ENCODE data around the gene TMEM255B.

TMEM255B gene

DNA sequence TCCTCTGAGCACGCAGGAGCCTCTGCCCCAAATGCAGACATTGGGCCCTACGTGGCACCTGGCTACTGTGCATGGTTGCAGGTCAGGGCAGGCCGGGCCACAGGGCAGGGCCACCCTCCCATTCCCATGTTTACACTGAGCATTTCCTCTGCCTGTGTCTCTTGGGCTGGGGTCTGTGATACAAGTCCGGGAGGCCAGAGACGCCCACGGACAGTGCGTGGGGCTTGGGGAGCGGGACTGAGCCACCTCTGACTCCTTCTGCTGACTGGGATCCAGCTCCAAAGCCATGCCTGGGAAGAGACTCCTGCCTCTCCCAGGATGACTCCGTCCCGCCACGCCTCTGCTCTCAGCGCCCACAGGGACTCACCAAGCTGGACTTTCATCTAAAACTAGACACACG lies 86.0 kb downstream of the TMEM255B start:
- H3K4me3 ChIP-seq (ENCODE audit: low read depth, low read length): no peak overlapping the region
- in situ Hi-C loops (cut with HindIII; ENCODE audit: low sequenced_read_pairs): no loop called here
- no peak for DNase-seq (ENCODE audit: low read depth)
- TF ChIP-seq, protein P1, sequence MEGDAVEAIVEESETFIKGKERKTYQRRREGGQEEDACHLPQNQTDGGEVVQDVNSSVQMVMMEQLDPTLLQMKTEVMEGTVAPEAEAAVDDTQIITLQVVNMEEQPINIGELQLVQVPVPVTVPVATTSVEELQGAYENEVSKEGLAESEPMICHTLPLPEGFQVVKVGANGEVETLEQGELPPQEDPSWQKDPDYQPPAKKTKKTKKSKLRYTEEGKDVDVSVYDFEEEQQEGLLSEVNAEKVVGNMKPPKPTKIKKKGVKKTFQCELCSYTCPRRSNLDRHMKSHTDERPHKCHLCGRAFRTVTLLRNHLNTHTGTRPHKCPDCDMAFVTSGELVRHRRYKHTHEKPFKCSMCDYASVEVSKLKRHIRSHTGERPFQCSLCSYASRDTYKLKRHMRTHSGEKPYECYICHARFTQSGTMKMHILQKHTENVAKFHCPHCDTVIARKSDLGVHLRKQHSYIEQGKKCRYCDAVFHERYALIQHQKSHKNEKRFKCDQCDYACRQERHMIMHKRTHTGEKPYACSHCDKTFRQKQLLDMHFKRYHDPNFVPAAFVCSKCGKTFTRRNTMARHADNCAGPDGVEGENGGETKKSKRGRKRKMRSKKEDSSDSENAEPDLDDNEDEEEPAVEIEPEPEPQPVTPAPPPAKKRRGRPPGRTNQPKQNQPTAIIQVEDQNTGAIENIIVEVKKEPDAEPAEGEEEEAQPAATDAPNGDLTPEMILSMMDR (IDR thresholded peaks at IDR 0.05; ENCODE audit: low read depth, low read length, missing control alignments): no peak

DNA sequence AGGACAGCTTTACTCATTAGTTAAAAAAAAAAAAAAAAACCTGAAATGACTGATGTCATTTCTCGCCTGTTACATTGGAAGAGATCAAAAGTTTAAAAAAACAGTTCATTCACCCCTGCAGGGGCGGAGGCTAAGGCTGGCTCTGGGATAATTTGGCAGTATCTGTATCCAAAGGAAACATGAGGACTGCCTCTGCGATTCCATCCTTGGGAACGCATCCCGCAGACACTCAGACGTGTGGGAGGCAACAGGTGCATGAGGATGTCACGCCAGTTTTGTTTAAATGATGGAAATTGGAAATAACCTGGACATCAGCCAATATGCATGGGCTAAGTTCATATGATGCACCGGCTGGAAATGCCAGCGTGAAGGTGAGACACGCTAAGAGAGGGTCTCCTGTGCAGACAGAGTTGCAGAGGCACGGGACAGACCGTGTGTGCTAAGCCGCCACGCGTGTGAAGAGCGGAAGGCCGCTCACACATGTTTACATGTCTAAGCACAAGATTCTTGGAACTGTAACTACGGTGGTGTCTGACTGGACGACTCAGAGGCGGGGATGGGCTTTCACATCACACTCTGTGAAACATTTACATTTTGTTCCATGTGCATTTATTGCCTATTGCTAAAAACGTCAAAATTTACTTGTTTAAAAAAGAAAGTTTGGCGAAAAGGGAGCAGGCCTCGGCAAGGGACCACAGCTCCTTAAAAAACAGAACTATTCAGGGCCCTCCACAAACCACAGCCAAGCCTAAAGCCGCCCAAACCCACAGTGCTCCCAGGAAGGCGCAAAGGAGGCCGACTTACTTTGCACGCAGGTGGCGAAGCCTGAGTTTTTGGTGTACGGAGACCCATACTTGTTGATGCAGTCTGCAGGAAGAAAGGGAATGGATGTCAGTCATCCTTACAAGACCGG lies 87.0 kb downstream of the TMEM255B start:
- H3K4me3 ChIP-seq (ENCODE audit: low read depth, low read length): no peak overlapping the region
- no peak for DNase-seq (ENCODE audit: low read depth)
- in situ Hi-C loops (cut with HindIII; ENCODE audit: low sequenced_read_pairs): no loop called here
- TF ChIP-seq, protein P1 (IDR thresholded peaks at IDR 0.05; ENCODE audit: low read depth, low read length, missing control alignments): no peak

DNA sequence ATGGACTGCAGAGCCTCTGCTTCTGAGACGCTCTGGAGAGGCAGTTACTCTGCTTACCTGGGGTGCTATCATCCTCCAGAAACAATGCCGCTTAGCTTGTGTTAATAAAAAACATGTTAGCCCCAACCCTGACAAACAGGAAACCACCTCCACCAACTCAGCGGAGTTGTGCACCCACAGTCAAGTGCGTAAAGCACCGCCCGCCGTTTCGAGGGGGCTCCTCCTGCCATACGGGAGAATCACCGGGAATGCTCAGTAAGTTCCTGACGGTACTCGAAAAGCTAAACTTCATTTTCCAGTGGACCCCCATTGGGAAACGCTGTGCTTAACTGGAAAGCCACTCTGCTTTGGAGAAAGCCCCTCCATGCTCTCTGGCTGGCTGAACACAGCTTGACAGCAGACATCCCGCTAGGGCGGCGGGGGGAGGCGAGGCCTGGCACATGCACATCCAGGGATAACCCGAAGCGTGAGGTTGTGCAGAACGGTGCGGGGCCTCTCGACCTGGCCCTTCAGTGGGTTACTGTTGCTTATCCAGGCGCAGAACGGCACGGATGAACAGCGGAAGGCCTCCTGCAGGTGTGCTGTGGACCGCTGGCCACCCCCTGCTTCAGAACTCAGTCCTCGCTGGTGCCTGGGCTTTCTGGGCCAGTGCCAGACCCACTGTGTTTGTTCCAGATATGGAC lies 87.8 kb downstream of the TMEM255B start:
- TF ChIP-seq, protein P1 (IDR thresholded peaks at IDR 0.05; ENCODE audit: low read depth, low read length, missing control alignments): no peak
- in situ Hi-C loops (cut with HindIII; ENCODE audit: low sequenced_read_pairs): no loop called here
- H3K4me3 ChIP-seq (ENCODE audit: low read depth, low read length): no peak overlapping the region
- DNase-seq (ENCODE audit: low read depth): no peak

DNA sequence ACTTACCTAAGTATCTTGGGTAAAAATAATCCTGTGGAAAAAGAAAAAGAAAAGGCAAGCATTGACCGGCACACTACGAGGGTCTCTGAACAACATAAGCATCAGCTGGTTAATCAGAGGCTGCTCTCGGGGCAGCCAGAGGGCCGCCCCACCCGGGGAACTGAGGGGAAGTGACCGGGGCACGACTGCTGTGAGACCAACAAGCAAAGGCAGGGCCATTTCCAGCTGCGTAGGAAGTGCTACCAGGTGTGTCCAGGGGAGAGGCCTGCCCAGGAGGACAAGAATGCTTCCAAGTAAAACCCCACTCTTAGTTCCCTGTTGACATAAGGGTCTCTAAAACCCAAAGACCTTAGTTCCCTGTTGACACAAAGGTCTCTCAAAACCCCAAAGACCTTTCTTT lies 89.0 kb downstream of the TMEM255B start:
- TF ChIP-seq, protein P1 (IDR thresholded peaks at IDR 0.05; ENCODE audit: low read depth, low read length, missing control alignments): no peak
- in situ Hi-C loops (cut with HindIII; ENCODE audit: low sequenced_read_pairs): no loop called here
- H3K4me3 ChIP-seq (ENCODE audit: low read depth, low read length): no peak overlapping the region
- no peak for DNase-seq (ENCODE audit: low read depth)

DNA sequence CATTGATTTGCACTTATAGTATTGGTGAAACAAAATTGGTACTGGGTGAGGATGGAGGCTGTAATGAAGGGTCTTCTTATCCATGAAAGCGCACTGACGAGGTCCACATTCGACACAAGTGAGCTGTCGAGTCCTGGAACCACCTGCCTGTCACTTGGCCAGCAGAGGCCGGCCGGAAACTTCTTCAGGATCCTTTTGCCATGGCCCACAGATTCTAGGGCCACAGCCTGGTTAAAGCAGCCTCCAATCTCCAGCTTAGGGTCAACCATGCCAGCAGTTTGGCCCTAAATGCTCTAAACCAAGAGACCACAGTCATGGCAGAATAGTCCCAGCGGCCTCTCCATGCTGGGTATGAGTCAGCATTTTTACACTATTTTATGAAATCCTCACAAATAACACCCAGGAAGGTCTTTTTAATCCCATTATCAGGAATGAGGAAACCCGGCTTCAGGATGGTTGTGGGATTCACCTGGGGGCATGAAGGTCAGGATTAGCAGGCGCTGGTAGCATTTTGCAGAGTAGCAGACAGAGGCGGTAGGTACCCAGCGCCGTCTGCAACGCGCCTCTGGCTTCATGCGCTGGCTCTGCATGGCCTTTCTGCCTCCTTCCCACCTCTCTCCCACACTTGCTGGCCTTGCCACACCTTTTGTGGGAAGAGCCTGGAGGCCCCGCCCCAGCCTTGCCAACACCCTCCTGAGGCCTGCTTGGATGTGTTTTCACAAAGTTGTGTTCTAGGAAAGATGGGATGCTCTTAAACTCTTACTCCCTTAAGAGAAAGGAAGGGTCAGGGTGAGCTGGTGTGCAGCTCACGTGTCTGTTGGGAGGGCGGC lies 89.6 kb downstream of the TMEM255B start:
- DNase-seq (ENCODE audit: low read depth): no peak
- in situ Hi-C loops (cut with HindIII; ENCODE audit: low sequenced_read_pairs): no loop called here
- no peak overlapping the region for H3K4me3 ChIP-seq (ENCODE audit: low read depth, low read length)
- TF ChIP-seq, protein P1 (IDR thresholded peaks at IDR 0.05; ENCODE audit: low read depth, low read length, missing control alignments): no peak

DNA sequence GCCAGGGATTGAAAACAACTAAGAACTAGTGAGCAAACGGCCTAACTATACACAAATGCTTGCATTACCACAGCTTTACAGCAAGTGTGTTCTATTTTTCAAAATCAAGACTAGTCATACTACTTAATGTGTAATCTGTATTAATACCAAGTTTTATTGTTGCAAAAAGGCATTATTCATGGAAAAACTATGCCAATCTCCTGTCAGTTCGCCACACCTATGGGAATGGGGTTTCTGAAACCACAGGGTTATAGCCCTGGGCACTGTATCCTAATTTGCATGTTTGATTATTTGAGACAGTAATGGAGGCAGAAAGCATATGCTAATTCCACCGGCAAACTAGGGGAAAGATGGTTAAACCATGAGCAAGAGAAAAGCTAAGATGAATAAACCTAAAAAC lies 90.5 kb downstream of the TMEM255B start:
- TF ChIP-seq, protein P1 (IDR thresholded peaks at IDR 0.05; ENCODE audit: low read depth, low read length, missing control alignments): no peak
- in situ Hi-C loops (cut with HindIII; ENCODE audit: low sequenced_read_pairs): no loop called here
- DNase-seq (ENCODE audit: low read depth): no peak
- H3K4me3 ChIP-seq (ENCODE audit: low read depth, low read length): no peak overlapping the region
